Measurements from ENCODE around the gene TMEM254.
"Not testable (repeated sequence)": the region's sequence is repeated elsewhere in the genome, so short reads cannot be mapped to it uniquely, and the experiment has no call there.

The TMEM254 gene

DNA sequence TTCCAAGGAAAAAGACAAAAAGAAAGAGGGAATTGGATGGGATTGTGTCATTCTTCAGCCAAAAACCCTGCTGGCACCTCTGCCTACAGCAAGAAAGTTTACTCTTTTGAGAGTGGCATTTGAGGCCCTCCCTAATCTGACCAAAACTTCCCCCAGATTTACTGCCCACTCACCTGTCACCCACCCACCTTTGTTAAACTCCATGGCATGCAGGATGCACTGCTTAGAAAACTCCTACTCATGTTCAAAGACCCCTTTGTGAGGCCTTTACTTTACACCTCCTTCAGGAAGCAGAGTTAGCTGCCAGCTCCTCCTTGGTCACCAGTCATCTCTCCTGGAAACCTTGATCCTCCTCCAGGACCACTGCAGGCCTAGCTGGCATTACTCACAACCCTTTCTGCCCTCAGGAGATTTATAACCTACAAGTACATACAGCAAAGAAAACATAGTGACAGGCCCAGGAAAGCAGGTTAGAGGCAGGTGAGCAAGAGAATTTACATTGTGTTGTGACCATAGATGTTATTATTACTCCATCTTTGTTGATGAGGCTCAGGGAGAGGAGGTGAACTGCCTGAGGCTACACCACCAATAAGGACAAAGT lies 43.7 kb downstream of the TMEM254 start:
- in situ Hi-C loops (cut with MboI; ENCODE audit: low pct_unique_long_range_greater_than_20kb, low sequenced_read_pairs, unreplicated experiment), result no loop called here
- TF ChIP-seq CTCF (IDR thresholded peaks at IDR 0.05; ENCODE audit: extremely low read depth, insufficient read depth, missing control alignments), result no peak

GRCh38 chr10:80122746-80123145 lies 44.3 kb downstream of the TMEM254 start:
- no peak for DNase-seq (ENCODE audit: low spot score)
- TF ChIP-seq CTCF (IDR thresholded peaks at IDR 0.05; ENCODE audit: extremely low read depth, insufficient read depth, missing control alignments), result no peak
- in situ Hi-C loops (cut with MboI; ENCODE audit: low pct_unique_long_range_greater_than_20kb, low sequenced_read_pairs, unreplicated experiment), result no loop called here

More for the DNA sequence above, 43.7 kb downstream of the TMEM254 start:
- no peak for DNase-seq (ENCODE audit: low spot score)

- TF ChIP-seq CTCF (IDR thresholded peaks at IDR 0.05; ENCODE audit: extremely low read depth, insufficient read depth, missing control alignments), result no peak
- DNase-seq (ENCODE audit: low spot score), result no peak
- in situ Hi-C loops (cut with MboI; ENCODE audit: low pct_unique_long_range_greater_than_20kb, low sequenced_read_pairs, unreplicated experiment), result no loop called here
Measured at GRCh38 chr10:80126876-80127275, 48.4 kb downstream of the TMEM254 start.

- DNase-seq (ENCODE audit: low spot score), result no peak
- TF ChIP-seq CTCF (IDR thresholded peaks at IDR 0.05; ENCODE audit: extremely low read depth, insufficient read depth, missing control alignments), result no peak
- in situ Hi-C loops (cut with MboI; ENCODE audit: low pct_unique_long_range_greater_than_20kb, low sequenced_read_pairs, unreplicated experiment), result no loop called here
Measured at GRCh38 chr10:80131499-80131901, 53.0 kb downstream of the TMEM254 start.

GRCh38 chr10:80132299-80133139 lies 54.1 kb downstream of the TMEM254 start, which contains the start of gene PLAC9:
TSS of gene PLAC9 (plus strand) at chr10:80132730. CDS start at chr10:80132763, 33 bp downstream.
- no peak for TF ChIP-seq CTCF (IDR thresholded peaks at IDR 0.05; ENCODE audit: extremely low read depth, insufficient read depth, missing control alignments)
- in situ Hi-C loops (cut with MboI; ENCODE audit: low pct_unique_long_range_greater_than_20kb, low sequenced_read_pairs, unreplicated experiment), result no loop called here
- no peak for DNase-seq (ENCODE audit: low spot score)

GRCh38 chr10:80133206-80133605 lies 54.7 kb downstream of the TMEM254 start:
- TF ChIP-seq CTCF (IDR thresholded peaks at IDR 0.05; ENCODE audit: extremely low read depth, insufficient read depth, missing control alignments), result no peak
- in situ Hi-C loops (cut with MboI; ENCODE audit: low pct_unique_long_range_greater_than_20kb, low sequenced_read_pairs, unreplicated experiment), result no loop called here
- DNase-seq (ENCODE audit: low spot score), result no peak

- DNase-seq (ENCODE audit: low spot score); in situ Hi-C loops (cut with MboI; ENCODE audit: low pct_unique_long_range_greater_than_20kb, low sequenced_read_pairs, unreplicated experiment): not testable (repeated sequence)
Measured at GRCh38 chr10:80133687-80134086, 55.2 kb downstream of the TMEM254 start.
